Karpas-422 (cell line): ENCODE results near the gene PPP1R14C. TPM values are rescaled to one million over a fixed set of nuclear protein-coding genes. Genes with fewer than 3 reads are reported as not detected.
"Not testable (repeated sequence)": the region's sequence is repeated elsewhere in the genome, so short reads cannot be mapped to it uniquely, and the experiment has no call there.

ENCODE experiments used
- DNase-seq: peaks from one replicate; pipeline ENCODE4 v3.0.0-alpha.2; 2015
- H2AFZ ChIP-seq: fragments of 200-600 bp; sonication (generic); 2 replicates; pipeline ENCODE4 v1.6.1; 2014; ENCODE audit warnings: antibody characterized with exemption, low read length, mixed read lengths
- H3K27ac ChIP-seq: fragments of 200-600 bp; sonication (generic); 2 replicates; pipeline ENCODE4 v1.5.1; 2014; ENCODE audit warnings: mild to moderate bottlenecking, low read length, moderate library complexity
- H3K27me3 ChIP-seq: fragments of 200-600 bp; sonication (generic); 2 replicates; pipeline ENCODE4 v1.6.1; 2014; ENCODE audit warnings: low read length, mixed read lengths
- H3K36me3 ChIP-seq: fragments of 200-600 bp; sonication (generic); 2 replicates; pipeline ENCODE4 v1.6.1; 2014; ENCODE audit warnings: low read length, mixed read lengths; ENCODE audit not compliant: insufficient read depth
- H3K4me1 ChIP-seq: fragments of 200-600 bp; sonication (generic); 2 replicates; pipeline ENCODE4 v1.6.1; 2014; ENCODE audit warnings: mild to moderate bottlenecking, low read length, mixed read lengths
- H3K4me2 ChIP-seq: fragments of 200-600 bp; sonication (generic); 2 replicates; pipeline ENCODE4 v1.6.1; 2014; ENCODE audit warnings: low read length, low read depth, mild to moderate bottlenecking; ENCODE audit not compliant: poor library complexity, severe bottlenecking
- H3K4me3 ChIP-seq: fragments of 200-600 bp; sonication (generic); 2 replicates; pipeline ENCODE4 v1.5.1; 2014; ENCODE audit warnings: mild to moderate bottlenecking, antibody characterized with exemption, low read length, mixed read lengths
- H3K79me2 ChIP-seq: fragments of 200-600 bp; sonication (generic); 2 replicates; pipeline ENCODE4 v1.6.1; 2014; ENCODE audit warnings: mild to moderate bottlenecking, low read length, mixed read lengths
- H3K9ac ChIP-seq: fragments of 200-600 bp; sonication (generic); 2 replicates; pipeline ENCODE4 v1.6.0; 2014; ENCODE audit warnings: low read length
- H3K9me2 ChIP-seq: fragments of 200-600 bp; sonication (generic), shearing (Covaris generic); replicated peaks from 2 replicates; pipeline ENCODE4 v1.6.0; 2014; ENCODE audit warnings: mild to moderate bottlenecking, low read length, moderate library complexity; ENCODE audit not compliant: insufficient read depth
- H3K9me3 ChIP-seq: fragments of 300-700, 200-600 bp; sonication (generic); 2 replicates; pipeline ENCODE4 v1.6.1; 2014; ENCODE audit warnings: low read length, mixed read lengths
- H4K20me1 ChIP-seq: fragments of 200-600 bp; sonication (generic); 2 replicates; pipeline ENCODE4 v1.6.1; 2014; ENCODE audit warnings: mild to moderate bottlenecking, antibody characterized with exemption, low read length, low read depth; ENCODE audit not compliant: insufficient read depth
- total RNA-seq: library from RNA; depleted of rRNA; stranded (reverse); fragments of >200 nt; shearing (Covaris generic); gene quantifications from 2 replicates; pipeline ENCODE4 v1.2.3, GENCODE V29; 2014; ENCODE audit warnings: low replicate concordance

PPP1R14C gene
- total RNA-seq, 1 experiment from 2014 or later: not detected

DNA sequence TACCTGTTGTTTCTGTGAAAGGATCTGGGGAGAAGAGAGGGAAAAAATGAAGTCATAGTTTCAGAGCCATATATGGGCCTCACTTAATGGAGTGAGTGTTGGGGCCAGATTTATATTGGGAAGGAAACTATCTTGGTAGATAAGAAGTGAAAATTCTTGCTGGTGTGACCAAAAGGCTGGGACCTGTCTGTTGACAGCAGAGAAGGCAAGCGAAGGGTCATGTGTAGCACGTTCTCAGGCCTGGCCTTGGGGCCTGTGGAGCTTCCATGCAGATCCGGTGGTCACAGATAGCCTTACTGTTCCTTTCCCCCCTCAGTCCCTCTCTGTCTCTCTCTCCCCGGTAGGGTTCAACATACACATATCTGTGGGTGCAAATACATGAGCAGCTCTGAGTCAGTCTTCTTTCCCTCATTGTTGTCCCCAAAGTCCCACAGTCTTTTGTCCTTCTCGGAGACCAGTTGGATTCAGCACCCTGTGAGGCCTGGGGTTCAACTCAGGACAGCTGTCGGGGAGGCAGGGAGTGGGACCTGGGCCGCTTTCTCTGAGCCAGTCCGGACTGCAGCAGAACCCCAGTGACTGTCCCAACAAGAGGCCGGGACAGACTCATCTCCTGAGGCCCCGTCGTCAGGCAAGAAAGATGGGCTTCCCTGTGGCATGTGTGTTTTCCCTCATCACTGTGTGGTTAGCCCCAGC lies 34.6 kb downstream of the PPP1R14C start:
- H3K9ac ChIP-seq: no peak overlapping the region
- H3K27me3 ChIP-seq: no peaks in the 10 kb centered on the region
- no peak overlapping the region for H3K27ac ChIP-seq
- H4K20me1 ChIP-seq: no peaks in the 10 kb centered on the region
- no peak overlapping the region for H3K4me2 ChIP-seq
- no peak overlapping the region for H3K4me3 ChIP-seq
- no peak for DNase-seq
- no peaks in the 10 kb centered on the region for H3K4me1 ChIP-seq
- H3K79me2 ChIP-seq: no peaks in the 10 kb centered on the region
- no peak overlapping the region for H2AFZ ChIP-seq
- H3K9me2 ChIP-seq: no peaks in the 10 kb centered on the region
- H3K9me3 ChIP-seq: no peaks in the 10 kb centered on the region
- H3K36me3 ChIP-seq: no peaks in the 10 kb centered on the region

DNA sequence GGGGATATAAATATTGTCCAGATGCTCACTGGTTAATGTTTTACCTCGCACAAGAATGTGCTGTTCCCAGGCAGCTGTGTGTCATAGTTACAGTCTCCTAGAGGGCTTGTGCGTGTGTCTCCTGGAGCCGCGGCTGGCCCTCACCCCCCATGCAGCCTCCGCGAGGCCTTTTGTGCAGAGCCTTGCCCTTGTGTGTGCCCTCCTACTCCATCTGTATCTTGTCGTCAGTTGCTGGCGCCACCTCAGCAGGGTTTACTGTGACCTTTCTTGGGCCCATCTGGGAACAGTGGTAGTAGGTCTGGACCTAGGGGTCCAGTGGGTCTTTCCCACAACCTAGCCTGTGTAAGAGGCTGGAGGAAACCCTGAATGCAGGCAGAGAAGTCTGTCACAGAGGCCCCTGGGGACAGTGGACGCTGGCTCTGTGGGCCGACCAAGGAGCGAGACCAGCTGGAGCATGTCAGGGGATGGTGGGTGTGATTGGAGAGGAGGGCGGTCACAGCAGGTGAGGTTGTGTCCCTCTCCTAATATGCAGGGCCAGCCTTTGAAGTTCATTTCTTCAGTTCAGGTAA lies 35.2 kb downstream of the PPP1R14C start:
- H3K4me2 ChIP-seq: no peak overlapping the region
- H4K20me1 ChIP-seq: no peaks in the 10 kb centered on the region
- H3K27me3 ChIP-seq: no peaks in the 10 kb centered on the region
- no peak overlapping the region for H3K4me3 ChIP-seq
- H3K79me2 ChIP-seq: no peaks in the 10 kb centered on the region
- no peaks in the 10 kb centered on the region for H3K9me2 ChIP-seq
- peaks cover 1% of the 10 kb centered on the region for H3K4me1 ChIP-seq
- no peak overlapping the region for H3K9ac ChIP-seq
- no peak for DNase-seq
- no peak overlapping the region for H2AFZ ChIP-seq
- no peak overlapping the region for H3K27ac ChIP-seq
- H3K36me3 ChIP-seq: no peaks in the 10 kb centered on the region
- no peaks in the 10 kb centered on the region for H3K9me3 ChIP-seq

DNA sequence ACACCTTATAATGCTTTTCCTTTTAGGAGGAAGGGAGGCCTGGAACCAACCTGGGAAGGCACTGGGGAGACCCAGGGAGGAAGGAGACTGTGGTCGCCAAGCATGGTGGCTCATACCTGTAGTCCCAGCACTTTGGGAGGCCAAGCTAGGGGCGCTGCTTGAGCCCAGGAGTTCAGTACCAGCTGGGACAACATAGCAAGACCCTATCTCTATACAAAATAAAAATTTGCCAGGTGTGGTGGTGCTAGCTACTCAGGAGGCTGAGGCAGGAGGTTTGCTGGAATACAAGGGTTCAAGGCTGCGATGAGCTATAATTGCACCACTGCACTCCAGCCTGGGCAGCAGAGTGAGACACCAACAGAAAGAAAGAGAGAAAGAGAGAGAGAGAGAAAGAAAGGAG lies 36.2 kb downstream of the PPP1R14C start:
- H3K27me3 ChIP-seq: no peaks in the 10 kb centered on the region
- no peaks in the 10 kb centered on the region for H3K9me2 ChIP-seq
- H3K27ac ChIP-seq: no peak overlapping the region
- H3K9ac ChIP-seq: no peak overlapping the region
- no peaks in the 10 kb centered on the region for H4K20me1 ChIP-seq
- peaks cover 4% of the 10 kb centered on the region for H3K4me1 ChIP-seq
- DNase-seq: no peak
- H3K4me2 ChIP-seq: no peak overlapping the region
- no peak overlapping the region for H2AFZ ChIP-seq
- H3K9me3 ChIP-seq: no peaks in the 10 kb centered on the region
- H3K79me2 ChIP-seq: no peaks in the 10 kb centered on the region
- no peaks in the 10 kb centered on the region for H3K36me3 ChIP-seq
- H3K4me3 ChIP-seq: no peak overlapping the region

DNA sequence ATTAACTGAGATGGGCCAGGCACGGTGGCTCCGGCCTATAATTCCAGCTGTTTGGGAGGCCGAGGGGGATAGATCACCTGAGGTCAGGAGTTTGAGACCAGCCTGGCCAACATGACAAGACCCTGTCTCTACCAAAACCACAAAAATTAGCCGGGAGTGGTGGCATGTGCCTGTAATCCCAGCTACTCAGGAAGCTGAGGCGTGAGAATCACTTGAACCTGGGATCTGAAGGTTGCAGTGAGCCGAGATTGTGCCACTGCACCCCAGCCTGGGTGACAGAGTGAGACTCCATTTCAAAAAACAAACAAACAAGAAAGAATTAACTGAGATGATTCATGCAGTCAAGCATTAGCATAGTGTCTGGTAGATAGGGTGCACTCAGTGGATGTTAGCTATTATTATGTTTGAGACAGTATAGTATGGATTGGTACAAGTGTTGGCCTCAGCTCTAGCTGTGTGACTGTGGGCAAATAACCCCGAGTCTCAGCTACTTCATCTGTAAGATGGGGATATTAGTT lies 37.1 kb downstream of the PPP1R14C start:
- not testable (repeated sequence) for DNase-seq, H3K79me2 ChIP-seq, H3K27ac ChIP-seq, H2AFZ ChIP-seq, H3K9me2 ChIP-seq, H3K9me3 ChIP-seq, H3K4me2 ChIP-seq, H3K36me3 ChIP-seq, H3K9ac ChIP-seq, H3K27me3 ChIP-seq, H4K20me1 ChIP-seq, H3K4me3 ChIP-seq
- H3K4me1 ChIP-seq: peaks cover 11% of the 10 kb centered on the region

DNA sequence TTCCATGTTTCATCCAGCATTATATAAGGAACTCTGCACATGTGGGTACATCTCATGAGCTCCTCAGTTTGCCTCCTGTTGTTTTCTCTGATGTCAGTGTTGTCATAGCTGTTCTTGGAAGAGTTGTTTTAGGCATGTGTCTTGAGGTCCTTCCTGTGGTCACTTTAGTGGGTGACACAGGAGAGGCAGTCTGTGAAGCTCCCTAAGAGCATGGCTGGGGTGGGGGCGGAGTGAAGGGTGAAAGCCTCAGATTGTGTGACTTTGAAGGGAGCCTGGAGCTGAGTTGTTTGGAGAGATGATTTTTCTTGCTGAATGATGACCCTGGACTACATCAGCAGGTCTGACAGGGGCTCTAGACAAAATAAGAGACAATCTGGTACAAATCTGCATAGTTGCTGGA lies 37.7 kb downstream of the PPP1R14C start:
- H3K9me3 ChIP-seq: no peaks in the 10 kb centered on the region
- H3K27ac ChIP-seq: no peak overlapping the region
- no peak for DNase-seq
- peaks cover 15% of the 10 kb centered on the region for H3K4me1 ChIP-seq
- no peaks in the 10 kb centered on the region for H3K79me2 ChIP-seq
- H3K36me3 ChIP-seq: no peaks in the 10 kb centered on the region
- no peak overlapping the region for H2AFZ ChIP-seq
- H3K27me3 ChIP-seq: no peaks in the 10 kb centered on the region
- no peak overlapping the region for H3K4me2 ChIP-seq
- H3K9ac ChIP-seq: no peak overlapping the region
- H3K4me3 ChIP-seq: no peak overlapping the region
- H3K9me2 ChIP-seq: no peaks in the 10 kb centered on the region
- no peaks in the 10 kb centered on the region for H4K20me1 ChIP-seq

DNA sequence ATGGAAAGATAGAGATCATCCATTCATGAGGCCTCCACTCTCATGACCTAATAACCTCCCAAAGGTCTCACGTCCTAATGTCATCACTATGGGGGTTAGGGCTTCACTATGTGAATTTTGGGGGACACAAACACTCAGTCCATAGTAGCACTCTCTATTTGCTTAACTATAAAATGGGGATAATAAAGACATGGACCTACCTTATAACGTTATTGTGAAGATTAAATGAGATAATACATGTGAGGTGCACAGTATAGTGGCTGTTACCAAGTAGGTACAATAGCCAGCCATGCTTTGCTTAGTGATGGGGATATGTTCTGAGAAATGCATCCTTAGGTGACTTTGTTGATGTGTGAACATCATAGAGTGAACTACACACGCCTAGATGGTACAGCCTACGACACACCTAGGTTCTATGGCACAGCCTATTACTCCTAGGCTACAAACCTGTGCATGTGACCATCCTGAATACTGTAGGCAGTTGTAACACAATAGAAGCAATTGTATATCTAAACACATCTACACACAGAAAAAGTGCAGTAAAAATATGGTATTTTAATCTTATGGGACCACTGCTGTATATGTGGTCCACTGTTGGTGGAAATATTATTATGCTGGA lies 39.7 kb downstream of the PPP1R14C start:
- H4K20me1 ChIP-seq: no peaks in the 10 kb centered on the region
- H3K9ac ChIP-seq: no peak overlapping the region
- H3K36me3 ChIP-seq: no peaks in the 10 kb centered on the region
- no peaks in the 10 kb centered on the region for H3K79me2 ChIP-seq
- DNase-seq: no peak
- H2AFZ ChIP-seq: no peak overlapping the region
- H3K9me2 ChIP-seq: no peaks in the 10 kb centered on the region
- H3K4me3 ChIP-seq: no peak overlapping the region
- H3K4me2 ChIP-seq: no peak overlapping the region
- peaks cover 15% of the 10 kb centered on the region for H3K4me1 ChIP-seq
- H3K27ac ChIP-seq: no peak overlapping the region
- H3K27me3 ChIP-seq: no peaks in the 10 kb centered on the region
- no peaks in the 10 kb centered on the region for H3K9me3 ChIP-seq

DNA sequence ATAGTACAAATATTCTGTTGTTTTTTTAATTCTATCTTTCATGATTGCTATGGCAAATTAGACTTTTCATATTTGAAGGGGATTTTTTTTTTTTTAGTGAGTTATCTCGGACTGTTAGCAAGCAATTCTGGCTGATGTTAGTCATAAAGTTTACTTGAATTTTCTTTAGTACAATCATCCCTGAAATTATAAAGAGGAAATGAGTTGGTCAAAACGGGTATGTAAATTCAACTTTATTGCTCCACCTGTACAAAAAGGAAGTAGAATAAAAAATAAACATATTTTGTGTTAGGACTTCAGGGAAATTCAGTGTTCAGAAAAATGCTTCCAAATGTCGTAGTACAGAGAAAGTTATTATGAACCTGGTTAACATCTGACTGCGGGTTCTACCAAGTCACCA lies 40.3 kb downstream of the PPP1R14C start:
- H3K9ac ChIP-seq: no peak overlapping the region
- no peaks in the 10 kb centered on the region for H3K79me2 ChIP-seq
- peaks cover 15% of the 10 kb centered on the region for H3K4me1 ChIP-seq
- H3K36me3 ChIP-seq: no peaks in the 10 kb centered on the region
- no peaks in the 10 kb centered on the region for H3K9me3 ChIP-seq
- H3K9me2 ChIP-seq: no peaks in the 10 kb centered on the region
- no peaks in the 10 kb centered on the region for H4K20me1 ChIP-seq
- H3K27ac ChIP-seq: no peak overlapping the region
- H3K27me3 ChIP-seq: no peaks in the 10 kb centered on the region
- no peak overlapping the region for H2AFZ ChIP-seq
- no peak overlapping the region for H3K4me3 ChIP-seq
- no peak overlapping the region for H3K4me2 ChIP-seq
- no peak for DNase-seq

DNA sequence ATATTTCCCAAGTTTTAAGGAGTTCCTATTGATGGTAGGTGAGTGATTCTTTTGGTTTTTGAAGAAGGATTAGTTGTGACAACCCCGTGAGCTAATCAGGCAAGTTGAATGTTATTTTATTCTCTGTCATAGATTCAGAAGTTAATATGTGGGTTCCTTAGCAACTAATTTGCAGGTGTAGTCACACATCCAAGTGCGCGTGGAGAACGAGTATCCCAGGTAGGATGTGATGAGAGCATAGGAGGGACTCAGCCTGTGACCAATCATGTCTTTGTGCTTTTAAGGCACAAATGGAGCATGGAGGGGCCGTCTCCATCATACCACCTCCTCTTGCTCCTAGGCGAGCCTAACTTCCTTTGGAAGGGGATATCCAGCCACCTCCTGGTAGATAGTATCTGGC lies 41.1 kb downstream of the PPP1R14C start:
- H4K20me1 ChIP-seq: no peaks in the 10 kb centered on the region
- H3K27me3 ChIP-seq: no peaks in the 10 kb centered on the region
- no peaks in the 10 kb centered on the region for H3K9me2 ChIP-seq
- no peaks in the 10 kb centered on the region for H3K36me3 ChIP-seq
- no peak overlapping the region for H3K9ac ChIP-seq
- DNase-seq: no peak
- H3K4me1 ChIP-seq: peaks cover 15% of the 10 kb centered on the region
- H3K79me2 ChIP-seq: no peaks in the 10 kb centered on the region
- H3K4me2 ChIP-seq: no peak overlapping the region
- H3K4me3 ChIP-seq: no peak overlapping the region
- H3K9me3 ChIP-seq: no peaks in the 10 kb centered on the region
- no peak overlapping the region for H2AFZ ChIP-seq
- no peak overlapping the region for H3K27ac ChIP-seq
